ENCODE data around the gene PPP1R8. TPM values are rescaled to one million over a fixed set of nuclear protein-coding genes. Genes with fewer than 3 reads are reported as not detected.

PPP1R8 gene
- total RNA-seq, 1 experiment from 2014 or later: 57.4 TPM

- Histone ChIP-seq H3K79me2 (ENCODE audit: insufficient read depth, low read length) (no peaks in the 10 kb centered on the region), H3K4me1 (ENCODE audit: control insufficient read depth in 1 of 2, insufficient read depth in 2 of 2, low read length in 2 of 2) (no peaks in the 10 kb centered on the region), H3K36me3 (ENCODE audit: control insufficient read depth in 1 of 2, insufficient read depth in 2 of 2, low read length in 2 of 2) (peaks cover 36 to 41% of the 10 kb centered on the region in 2 experiments; a peak in 3 of 4 replicates), H3K9me3 (ENCODE audit: control insufficient read depth in 1 of 2, insufficient read depth in 1 of 2, low read depth in 1 of 2, low read length in 2 of 2) (no peaks in the 10 kb centered on the region), H3K27me3 (ENCODE audit: insufficient read depth, low read length) (no peaks in the 10 kb centered on the region), H3K27ac (ENCODE audit: low read depth, low read length) (no peak overlapping the region), H3K9me2 (ENCODE audit: insufficient read depth) (no peaks in the 10 kb centered on the region), H2AFZ (ENCODE audit: low read depth, low read length, poor library complexity, severe bottlenecking) (no peak overlapping the region), H3K4me3 (replicated peaks in 1 of 2; ENCODE audit: low read depth in 1 of 2, low read length in 2 of 2) (no peak overlapping the region), H3K4me2 (ENCODE audit: low read length) (no peak overlapping the region), H3K9ac (ENCODE audit: low read length) (no peak overlapping the region), H4K20me1 (ENCODE audit: insufficient read depth) (no peaks in the 10 kb centered on the region)
- intact Hi-C loops (cut with micrococcal nuclease): no loop called here
- CTCF ChIA-PET: no interaction called here
- BruUV-seq (replicated peaks): no TSS peak
- DNase-seq (ENCODE audit: low read depth, low spot score) (no peak), ATAC-seq (no peak)
- TF ChIP-seq CEBPB (IDR thresholded peaks at IDR 0.05; ENCODE audit: low read depth) (no peak), RAD21 (IDR thresholded peaks at IDR 0.05; ENCODE audit: low read depth) (no peak), JUND (IDR thresholded peaks at IDR 0.05) (no peak), POLR2AphosphoS5 (IDR thresholded peaks at IDR 0.05; ENCODE audit: low read depth, low read length) (no peak), ATF3 (IDR thresholded peaks at IDR 0.05) (no peak), MAX (IDR thresholded peaks at IDR 0.05) (no peak), SP1 (IDR thresholded peaks at IDR 0.05; ENCODE audit: low read depth) (no peak), EGR1 (IDR thresholded peaks at IDR 0.05; ENCODE audit: low read depth) (no peak), ZFX (IDR thresholded peaks at IDR 0.05) (no peak), SIN3A (IDR thresholded peaks at IDR 0.05; ENCODE audit: low read depth) (no peak), ZNF274 (IDR thresholded peaks at IDR 0.05; ENCODE audit: low read depth, low read length) (no peak), YY1 (IDR thresholded peaks at IDR 0.05; ENCODE audit: extremely low read depth, insufficient replicate concordance, low read depth, low read length) (no peak), CBX3 (IDR thresholded peaks at IDR 0.05; ENCODE audit: low read depth) (no peak), ELF1 (IDR thresholded peaks at IDR 0.05; ENCODE audit: borderline replicate concordance, low read depth) (no peak), EZH2 (IDR thresholded peaks at IDR 0.05) (no peak)
- TF ChIP-seq, protein P1, sequence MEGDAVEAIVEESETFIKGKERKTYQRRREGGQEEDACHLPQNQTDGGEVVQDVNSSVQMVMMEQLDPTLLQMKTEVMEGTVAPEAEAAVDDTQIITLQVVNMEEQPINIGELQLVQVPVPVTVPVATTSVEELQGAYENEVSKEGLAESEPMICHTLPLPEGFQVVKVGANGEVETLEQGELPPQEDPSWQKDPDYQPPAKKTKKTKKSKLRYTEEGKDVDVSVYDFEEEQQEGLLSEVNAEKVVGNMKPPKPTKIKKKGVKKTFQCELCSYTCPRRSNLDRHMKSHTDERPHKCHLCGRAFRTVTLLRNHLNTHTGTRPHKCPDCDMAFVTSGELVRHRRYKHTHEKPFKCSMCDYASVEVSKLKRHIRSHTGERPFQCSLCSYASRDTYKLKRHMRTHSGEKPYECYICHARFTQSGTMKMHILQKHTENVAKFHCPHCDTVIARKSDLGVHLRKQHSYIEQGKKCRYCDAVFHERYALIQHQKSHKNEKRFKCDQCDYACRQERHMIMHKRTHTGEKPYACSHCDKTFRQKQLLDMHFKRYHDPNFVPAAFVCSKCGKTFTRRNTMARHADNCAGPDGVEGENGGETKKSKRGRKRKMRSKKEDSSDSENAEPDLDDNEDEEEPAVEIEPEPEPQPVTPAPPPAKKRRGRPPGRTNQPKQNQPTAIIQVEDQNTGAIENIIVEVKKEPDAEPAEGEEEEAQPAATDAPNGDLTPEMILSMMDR (IDR thresholded peaks at IDR 0.05 in 2 of 3, conservative IDR thresholded peaks at IDR 0.05 in 1 of 3; ENCODE audit: borderline replicate concordance in 1 of 3, insufficient read depth in 1 of 3, low read depth in 2 of 3, low read length in 2 of 3): no peak
- POLR2A ChIA-PET: no interaction called here
- RAD21 ChIA-PET (ENCODE audit: low non-redundant PET in 1 of 2, low total read pairs in 2 of 2, uncharacterized antibody in 2 of 2, unreplicated experiment in 2 of 2): no interaction called here
Observed at GRCh38 chr1:27891196-27891889, 60.8 kb downstream of the PPP1R8 start.
